HG03045 (cell line): Measurements from ENCODE around the gene CD8A.

Source experiments
- ATAC-seq: cut with Tn5 transposase; IDR thresholded peaks from one replicate; pipeline ENCODE4 v1.9.1; 2021; ENCODE audit warnings: mild to moderate bottlenecking, moderate library complexity; ENCODE audit not compliant: unreplicated experiment

Gene CD8A

DNA sequence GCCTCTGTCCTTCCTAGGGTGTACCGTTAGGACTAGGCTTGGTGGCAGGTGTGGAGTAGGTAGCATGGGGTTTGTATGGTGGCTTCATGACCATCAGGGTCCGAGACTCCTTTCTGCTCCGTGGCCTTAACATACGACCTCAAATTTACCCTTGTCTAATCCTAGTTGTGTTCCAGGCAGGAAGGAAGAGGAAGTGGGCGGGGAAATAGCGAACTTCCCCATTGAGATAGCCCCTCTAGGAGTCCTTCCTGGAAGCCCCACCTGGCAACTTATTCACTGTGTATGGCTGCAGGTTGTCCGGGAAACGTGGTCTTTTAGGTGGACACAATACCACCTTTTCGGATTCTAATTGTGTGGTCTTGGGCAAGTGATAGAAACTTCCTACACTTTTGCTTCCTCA lies 9.3 kb downstream of the CD8A start:
- no peak for ATAC-seq

DNA sequence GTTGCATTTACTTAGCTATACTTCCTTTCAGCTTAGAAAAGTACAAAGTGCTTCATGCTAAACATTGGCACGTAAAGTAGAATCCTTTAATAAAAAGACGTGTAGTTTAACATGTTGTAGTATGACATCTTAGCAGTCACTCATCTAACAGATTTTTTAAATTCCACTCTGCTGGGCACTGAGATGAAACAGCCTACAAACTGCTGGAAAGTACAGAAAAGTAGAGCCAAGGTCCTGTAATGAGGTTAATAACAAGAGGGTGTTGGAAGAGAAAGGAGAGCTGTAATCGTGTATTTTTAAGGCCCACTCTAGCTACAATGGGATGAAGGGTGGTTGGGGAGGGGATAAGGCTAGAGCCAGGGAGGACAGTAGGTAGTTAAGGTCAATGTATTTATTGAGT lies 10.7 kb downstream of the CD8A start:
- ATAC-seq = no peak

DNA sequence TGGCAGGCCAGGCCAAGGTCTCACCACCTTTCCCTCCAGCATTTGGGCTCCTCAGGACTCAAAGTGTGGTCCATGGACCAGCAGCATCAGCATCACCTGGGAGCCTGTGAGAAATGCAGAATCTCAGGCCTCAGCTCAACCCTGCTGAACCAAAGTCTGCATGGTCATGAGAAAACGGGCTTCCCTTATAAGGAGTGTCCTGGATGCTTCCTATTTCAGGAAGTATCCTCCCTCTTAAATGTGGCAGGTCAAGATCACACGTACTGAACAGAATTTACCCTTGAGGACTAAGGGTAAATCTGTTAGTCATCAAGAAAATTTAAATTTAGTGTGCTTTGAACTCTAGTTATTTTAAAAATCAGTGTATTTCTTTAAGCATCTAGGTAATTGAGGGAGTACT lies 11.8 kb downstream of the CD8A start:
- no peak for ATAC-seq

DNA sequence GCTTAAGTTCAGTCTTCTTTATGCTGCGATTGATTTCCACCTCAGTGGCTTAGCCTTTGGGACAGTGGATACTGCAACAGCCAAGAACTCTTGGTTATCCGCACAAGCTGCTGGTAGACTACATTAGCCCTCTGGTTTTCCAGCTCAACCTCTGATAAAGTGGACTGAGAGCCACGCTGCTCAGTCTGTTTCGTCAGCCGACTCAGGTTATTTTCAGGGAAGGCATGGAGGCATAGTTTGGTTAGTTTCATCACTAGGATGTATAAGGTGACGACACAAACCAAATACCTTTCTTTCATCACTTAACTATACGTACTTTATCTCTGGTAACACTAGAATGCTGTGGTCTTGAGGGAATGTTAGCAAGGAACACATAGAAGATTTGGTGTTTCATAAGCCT lies 14.2 kb downstream of the CD8A start:
- no peak for ATAC-seq

DNA sequence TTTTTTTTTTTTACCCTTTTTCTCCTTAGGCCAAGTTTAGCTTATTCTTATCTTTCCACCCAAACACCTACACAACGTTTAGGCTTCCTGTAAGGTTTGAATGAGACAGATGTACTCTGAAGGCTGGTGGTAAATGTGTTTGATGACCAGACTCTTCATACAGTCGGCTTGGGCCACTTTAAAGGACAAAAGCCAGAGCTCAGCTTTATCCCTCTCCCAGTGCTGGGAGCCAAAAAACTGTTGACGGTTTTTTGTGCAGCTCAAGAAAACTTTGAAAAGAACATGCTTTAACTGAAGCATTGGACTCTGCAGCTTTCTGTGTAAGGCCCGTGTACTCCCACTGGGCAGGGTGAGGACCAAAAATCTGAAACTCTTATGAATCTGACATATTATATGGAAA lies 15.4 kb downstream of the CD8A start:
- no peak for ATAC-seq

DNA sequence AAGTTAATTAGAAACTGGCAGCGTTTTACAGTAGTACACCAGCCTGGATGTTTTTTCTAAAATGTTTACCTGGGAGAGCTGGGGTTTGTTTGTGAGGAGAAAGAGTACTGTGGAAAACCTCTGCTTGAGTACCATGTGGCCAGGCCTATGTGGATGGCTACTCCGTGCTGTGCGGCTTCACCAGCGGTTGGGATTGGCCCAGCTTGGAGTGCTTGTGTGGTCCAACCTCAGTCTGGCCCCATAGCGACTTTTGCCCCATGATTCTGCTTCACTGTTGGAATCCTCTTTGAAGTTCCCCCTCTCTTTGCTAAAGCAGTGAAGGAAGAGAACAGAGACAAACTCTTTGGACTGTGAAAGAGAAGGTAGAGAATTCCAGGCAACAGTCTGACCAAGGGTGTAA lies 15.9 kb downstream of the CD8A start:
- ATAC-seq = no peak

DNA sequence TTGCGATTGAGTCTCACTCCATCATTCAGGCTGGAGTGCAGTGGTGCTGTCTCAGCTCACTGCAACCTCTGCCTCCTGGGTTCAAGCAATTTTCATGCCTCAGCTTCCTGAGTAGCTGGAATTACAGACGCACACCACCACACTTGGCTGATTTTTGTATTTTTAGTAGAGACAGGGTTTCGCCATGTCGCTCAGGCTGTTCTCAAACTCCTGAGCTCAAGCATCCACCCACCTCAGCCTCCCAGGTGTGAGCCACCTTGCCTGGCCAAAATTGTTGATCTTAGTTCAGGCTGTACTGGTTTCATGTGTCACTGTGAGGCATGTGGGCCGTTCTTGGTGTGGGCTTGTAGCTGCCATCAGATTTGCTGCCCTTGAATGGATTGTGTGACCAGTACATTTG lies 18.1 kb downstream of the CD8A start:
- ATAC-seq = no peak

DNA sequence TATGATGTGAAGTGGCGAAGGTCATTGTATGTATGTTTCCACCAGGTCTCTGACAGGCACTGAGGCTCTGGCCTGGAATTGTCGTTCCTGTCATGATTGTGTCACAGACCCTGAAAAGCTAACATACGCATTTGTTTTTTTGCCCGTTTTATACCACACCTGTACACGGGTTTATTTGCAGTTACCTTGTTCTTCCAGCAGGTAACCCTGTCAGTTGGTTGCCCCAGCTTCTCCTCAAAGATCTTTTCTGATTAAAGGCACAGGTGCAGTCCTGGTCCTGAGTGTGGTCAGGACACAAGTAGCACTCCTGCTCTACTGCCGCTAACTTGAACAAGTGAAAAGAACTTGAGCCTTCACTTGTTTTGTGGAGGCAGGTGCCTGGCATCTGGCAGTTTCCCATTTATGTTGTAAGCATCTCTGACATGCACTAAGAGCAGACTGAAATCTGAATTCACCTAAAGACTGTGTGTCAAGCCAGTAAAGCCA lies 19.9 kb downstream of the CD8A start:
- ATAC-seq = no peak

DNA sequence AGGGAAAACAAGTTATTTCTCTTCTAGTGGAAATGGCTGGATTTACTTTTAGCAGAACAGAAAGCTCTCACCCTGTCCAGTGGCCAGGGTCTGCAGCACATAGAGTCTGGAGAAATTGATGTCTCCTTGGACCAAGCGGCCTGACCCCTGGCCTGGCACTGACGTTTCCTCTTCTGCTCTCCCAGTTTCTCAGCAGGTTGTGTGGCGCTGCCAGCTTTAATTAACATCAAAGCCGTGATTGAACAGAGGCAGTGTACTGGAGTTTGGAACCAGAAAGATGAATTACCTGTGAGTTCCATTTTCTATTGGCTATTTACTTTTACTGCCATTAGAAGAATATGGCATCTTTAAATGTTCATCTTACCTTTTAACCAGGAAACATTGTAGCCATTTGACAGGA lies 20.9 kb downstream of the CD8A start:
- no peak for ATAC-seq

DNA sequence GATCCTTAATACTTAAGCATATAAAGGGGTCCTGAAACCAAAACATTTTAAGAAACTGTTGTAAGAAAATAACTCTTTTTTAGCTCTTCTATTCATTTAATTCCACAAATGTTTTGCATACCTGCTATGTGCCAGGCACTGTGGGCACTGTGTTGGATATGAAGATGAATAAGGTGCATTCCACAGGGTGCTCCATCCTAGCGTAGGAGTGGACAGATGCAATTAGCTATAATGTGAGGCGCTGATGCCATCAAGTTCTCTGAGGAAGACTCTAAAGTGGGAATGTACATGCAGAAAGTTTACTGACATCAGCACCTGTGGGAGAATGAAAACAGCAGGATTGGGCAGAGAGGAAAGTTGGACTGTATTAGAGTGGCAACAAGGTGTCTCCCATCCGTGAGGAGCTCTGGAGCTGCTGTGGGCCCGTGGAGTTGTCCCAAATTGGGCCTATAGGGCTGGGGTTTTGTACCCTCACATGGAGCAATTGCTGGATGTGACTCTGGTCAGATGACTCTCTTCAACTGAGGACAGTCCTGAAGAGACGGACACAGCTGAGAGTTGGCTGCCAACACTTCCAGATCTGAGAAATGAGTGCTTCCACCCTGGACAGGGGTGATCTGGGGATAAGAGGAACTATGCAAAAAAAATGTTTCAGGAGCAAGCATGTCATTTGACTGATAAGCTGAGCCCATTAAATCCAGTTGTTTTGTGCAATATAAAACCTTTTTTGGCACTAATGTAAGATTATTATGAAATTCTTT lies 22.3 kb downstream of the CD8A start:
- no peak for ATAC-seq

DNA sequence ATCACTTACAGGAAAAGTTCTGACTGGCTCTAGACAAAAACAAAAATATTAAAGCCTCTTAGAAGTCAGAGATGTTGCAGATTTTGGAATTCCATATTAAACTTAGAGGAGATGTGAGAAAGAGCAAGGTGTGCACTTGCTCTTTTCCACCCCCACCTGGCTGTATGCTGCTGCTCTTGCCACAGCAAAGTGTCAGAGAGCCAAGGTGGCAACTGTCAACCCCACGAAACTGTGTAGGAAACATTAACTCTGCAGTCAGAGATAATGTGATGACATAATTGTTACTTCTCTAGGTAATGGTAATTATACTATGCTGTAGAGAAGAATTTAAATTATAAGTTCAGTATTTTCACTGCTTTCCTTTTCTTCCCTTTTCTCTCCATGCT lies 25.4 kb downstream of the CD8A start:
- ATAC-seq = no peak

DNA sequence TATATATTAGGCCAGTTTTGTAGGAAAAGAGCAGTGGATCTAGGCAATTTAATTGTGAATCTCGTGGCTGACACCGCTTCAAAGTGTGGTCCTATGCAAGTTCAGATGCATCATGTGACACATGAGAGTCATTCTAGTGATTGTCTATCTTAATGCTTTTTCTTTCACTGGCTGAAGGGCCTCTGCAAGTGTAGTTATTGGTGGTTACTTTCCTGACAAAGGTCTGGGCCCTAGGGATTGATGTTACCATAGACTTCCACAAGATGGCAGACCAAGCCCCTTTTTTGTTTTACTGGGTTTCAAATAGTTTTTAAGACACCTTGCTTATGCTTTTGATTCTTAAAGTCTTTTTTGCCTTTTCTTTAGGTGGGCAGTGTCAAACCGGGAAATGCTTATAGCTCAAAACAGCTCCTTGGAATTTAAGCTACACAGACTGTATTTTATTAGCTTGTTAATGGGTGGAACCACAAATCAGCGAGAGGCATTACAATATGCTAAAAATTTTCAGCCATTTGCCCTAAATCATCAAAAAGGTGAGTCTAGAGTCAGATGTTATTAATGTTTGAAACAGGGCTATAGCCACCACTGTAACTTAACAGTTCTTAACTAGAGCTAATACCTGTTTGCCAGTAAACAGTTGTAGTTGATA lies 25.9 kb downstream of the CD8A start:
- no peak for ATAC-seq

DNA sequence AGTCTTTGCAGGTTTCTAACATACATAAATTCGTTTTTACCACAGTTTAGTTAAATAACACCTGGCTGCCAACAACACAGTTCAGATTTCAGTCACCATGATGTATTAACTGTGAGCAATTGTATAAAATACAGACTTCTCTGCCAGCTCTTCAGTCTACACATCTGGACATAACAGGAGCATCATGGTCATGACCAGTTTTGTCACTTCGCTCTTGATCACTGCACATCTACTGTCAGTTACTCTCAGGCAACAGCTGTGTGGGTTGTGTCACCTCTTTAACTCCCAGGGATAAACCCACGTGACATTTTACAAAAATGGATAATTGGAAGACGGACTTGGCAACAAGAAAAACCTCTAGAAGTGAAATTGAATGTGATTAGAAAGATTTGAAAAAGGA lies 30.3 kb downstream of the CD8A start:
- ATAC-seq = no peak

DNA sequence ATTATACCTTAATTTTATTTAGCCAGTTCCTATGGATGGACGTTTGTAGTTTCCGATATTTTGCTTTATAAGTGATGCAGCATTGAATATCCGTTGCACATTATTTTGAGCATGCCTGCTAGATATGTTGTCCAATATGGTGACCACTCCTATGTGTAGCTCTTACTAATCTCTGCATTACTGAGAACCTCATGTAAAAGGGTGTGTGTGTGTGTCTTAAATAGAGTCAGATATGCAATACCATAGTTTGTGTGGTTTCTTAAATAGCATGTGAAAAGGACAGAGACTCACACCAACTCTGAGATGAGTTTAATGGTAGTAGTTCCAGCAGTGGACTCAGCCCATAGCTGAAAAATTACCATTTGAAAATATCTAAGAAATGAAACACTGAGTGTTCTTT lies 32.3 kb downstream of the CD8A start:
- no peak for ATAC-seq

DNA sequence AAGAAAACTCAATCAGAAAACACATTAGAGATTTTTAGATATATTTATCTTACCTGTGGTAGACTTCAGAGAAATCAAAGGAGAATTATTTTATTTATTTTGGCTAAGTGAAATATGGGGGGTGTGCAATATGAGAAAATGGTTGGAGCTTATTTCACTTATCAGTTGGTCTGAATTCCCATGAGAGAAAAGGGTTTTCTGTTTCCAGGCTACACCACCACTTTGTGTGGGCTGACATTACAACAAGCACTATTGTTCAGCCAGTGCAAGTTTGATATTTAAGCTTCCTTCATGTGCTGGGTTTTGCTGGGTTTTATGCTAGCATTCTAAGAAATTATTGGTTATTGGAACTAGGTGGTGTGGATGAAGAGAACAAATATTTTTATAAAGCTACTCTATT lies 37.1 kb downstream of the CD8A start:
- no peak for ATAC-seq

DNA sequence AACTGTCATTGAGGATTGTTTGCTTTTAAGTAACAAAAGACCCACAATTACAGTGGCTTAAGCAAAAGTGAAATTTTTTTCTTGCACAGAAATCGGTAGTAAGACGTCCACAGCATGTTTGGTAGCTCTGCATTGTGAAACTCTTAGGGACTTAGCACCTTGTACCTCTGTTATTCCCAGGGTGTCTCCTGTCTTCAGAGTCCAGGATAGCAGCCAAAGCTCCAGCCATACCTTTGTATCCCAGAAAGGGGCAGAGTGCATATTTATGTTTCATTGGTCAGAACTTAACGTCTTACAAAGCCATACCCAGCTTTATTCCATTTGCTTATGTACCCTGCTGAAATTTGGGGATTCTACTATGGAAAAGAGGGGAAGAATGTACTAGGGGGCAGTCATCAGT lies 37.8 kb downstream of the CD8A start:
- ATAC-seq = no peak

DNA sequence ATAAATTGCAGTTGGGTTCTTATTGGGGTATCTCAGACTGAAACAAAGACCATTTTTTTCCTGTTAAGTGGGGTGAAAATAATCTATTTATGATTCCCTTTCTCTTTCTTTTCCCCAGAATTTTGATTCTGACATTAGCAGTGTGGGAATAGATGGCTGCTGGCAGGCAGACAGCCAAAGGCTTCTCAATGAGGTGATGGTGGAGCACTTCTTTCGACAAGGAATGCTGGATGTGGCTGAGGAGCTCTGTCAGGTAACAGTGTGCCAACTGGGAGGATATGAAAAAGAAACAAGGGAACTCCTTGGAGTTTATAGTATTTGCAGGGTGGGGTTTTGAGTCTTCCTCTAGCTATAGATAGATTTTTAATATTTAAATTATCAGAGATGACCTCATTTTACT lies 38.9 kb downstream of the CD8A start:
- no peak for ATAC-seq

DNA sequence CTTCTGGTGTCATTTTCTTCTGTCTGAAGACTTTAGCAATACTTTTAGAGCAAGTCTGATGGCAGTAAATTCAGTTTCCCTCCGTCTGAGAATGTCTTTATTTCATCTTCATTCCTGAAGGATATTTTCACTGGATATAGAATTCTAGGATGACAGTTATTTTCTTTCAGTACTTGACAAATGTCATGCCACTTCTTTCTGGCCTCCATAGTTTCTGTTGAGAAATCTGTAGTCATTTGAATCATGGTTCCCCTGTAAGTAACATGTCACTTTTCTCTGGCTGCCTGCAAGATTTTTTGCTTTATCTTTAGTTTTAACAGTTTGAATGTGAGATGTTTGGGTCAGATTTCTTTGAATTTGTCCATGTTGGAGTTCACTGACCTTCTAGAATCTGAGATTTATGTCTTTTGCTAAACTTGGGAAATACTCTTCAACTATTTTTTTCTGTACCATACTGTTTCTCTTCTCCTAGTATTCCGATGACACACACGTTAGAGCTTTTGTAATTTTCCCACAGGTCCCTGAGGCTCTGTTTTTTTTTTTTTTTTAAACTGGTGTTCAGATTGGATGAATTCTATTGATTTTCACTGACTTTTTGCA lies 40.4 kb downstream of the CD8A start:
- ATAC-seq = no peak

DNA sequence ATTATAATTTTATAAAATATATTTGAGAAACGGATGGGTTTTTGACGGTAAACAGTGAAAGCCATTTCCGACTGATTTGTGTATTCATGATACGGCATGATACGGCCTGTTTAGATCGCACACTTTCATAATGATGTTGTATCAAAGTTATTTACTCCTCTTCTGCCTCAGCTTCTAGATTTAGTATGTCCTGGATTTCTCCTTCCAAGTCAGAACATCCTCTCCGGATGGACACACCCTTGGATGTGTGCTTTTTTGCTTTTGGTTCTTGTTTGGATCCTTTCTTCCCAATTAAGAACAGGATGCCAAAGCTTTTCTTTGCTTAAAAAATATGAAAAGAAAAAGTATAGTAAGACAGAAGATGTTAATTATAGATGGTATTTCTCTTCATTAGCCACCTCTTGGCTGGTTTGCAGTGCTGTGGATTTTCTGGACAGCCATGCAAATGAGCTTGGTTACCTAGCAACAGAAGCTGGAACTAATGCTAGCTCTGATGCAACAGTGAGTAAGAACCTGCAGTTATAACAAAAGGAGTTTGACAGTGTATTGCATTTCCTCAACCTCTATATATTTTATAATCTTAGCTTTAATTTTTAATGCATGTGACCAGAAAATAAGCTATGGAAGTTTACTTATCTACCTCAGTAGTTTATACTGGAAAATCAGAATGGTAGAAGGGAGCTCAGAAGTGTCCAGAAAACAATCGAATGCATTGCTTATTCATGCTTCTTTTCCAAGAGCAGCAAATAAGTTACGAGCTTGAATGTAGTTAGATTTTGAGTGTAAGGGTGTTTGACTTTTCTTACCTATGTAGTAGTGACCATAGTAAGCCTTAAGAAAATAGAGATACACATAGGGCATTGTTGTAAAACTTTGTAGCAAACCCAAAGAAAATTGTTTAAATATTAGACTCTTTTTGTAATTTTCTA lies 42.7 kb downstream of the CD8A start:
- peak; percentile 70 for ATAC-seq

DNA sequence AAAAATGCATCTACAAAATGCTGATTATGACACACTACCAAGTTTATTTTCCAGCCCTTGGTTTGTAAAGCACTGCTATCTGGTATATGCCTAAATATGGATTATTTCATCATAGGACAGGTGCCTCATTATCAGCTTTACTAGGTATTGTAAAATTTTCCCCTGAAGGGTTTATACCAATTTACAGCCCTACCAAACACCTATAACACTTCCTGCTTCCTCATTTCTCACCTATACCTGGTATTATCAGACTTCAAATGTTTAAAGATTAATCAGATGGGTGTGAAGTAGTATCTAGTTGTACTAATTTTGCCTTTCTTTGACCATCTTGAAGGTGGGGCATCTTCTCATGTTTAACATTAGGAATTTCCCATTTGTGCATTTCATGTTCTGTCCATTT lies 43.8 kb downstream of the CD8A start:
- ATAC-seq = no peak

DNA sequence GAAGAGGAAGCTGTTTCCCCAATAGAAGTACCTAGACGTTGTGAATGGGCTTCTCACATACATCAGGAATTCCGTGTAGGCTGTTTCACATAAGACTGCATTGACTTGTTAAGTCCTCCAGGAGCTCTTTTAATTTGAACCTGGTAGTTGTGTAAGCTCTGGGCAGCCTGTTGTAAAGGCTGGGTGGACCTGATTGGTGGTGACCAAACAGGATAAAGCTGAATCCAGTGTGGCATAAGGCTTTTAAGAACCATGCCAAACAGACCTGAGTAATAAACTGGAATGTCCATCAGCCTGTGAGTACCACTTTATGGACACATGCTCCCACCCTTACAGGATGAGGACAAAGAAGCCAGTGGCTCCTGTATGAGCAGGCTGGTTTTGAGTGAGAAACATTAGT lies 46.6 kb downstream of the CD8A start:
- ATAC-seq = no peak
